Vagina (tissue), 2 donors: Measurements from ENCODE around the gene RFX2.

Experiments
- POLR2A ChIP-seq, 2 donors: fragments of 450-650 bp; IDR thresholded peaks; one replicate each; pipeline ENCODE4 v1.6.1; 2017; ENCODE audit warnings: antibody characterized with exemption in 2 of 2, mild to moderate bottlenecking in 2 of 2, moderate library complexity in 2 of 2
- POLR2AphosphoS5 ChIP-seq, 2 donors: sonication (generic); formaldehyde crosslinking; IDR thresholded peaks; one replicate each; pipeline ENCODE4 v1.9.0; 2017; ENCODE audit warnings: antibody characterized with exemption in 2 of 2, mild to moderate bottlenecking in 2 of 2, low read depth in 1 of 2; ENCODE audit not compliant: insufficient read depth in 1 of 2
- TF ChIP-seq, protein P1 (sequence below), 3 experiments: fragments of 450-650 bp in 2 of 3; fragments of 200-600 bp in 1 of 3; sonication (generic) in 1 of 3; IDR thresholded peaks; one replicate each; pipeline ENCODE4 v1.5.1; 2017 to 2019; ENCODE audit warnings: antibody characterized with exemption in 3 of 3, mild to moderate bottlenecking in 2 of 3, moderate library complexity in 2 of 3

DNA sequence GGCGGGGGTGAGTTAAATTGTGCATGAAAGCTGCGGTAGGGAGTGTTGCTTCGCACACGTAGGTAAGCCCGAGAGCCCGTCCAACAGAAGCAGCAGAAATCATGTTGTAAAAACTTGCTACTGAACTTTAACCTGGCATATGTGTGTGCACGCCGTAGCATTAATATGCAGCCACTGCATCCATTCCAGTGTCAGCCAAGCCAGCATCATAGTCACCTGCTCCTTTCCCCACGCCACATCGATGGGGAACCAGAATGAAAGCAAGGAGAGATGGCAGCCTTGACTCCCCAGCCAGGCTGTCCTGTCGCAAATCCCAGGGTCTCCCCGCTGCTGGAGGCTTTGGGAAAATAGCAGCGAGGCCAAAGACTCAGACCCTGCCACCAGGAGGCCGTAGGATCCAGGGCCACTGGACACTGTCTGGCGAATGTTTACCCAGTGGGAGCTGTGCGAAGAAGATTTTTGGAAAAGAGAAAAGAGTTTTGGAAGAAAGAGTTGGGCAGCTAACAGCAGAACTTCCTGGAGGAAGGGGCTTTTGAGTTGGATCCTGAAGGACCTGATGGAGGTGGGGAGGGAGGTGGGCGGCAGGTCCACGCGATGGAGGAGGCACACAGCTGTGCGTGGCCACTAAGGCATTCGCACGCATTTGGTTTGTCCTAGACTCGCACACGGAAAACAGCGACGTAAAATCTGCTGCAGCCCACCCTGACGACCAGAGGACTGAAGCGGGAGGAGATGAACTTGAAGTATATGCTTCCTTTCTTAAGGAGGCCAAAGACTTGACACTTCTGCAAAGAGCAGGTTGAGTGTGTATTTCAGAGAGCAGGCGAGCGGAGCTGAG is 83.7 kb downstream of the RFX2 start:
- TF ChIP-seq POLR2AphosphoS5 (IDR thresholded peaks at IDR 0.05; ENCODE audit: insufficient read depth in 1 of 2, low read depth in 1 of 2) (no peak), POLR2A (IDR thresholded peaks at IDR 0.05) (no peak)
- TF ChIP-seq, protein P1, sequence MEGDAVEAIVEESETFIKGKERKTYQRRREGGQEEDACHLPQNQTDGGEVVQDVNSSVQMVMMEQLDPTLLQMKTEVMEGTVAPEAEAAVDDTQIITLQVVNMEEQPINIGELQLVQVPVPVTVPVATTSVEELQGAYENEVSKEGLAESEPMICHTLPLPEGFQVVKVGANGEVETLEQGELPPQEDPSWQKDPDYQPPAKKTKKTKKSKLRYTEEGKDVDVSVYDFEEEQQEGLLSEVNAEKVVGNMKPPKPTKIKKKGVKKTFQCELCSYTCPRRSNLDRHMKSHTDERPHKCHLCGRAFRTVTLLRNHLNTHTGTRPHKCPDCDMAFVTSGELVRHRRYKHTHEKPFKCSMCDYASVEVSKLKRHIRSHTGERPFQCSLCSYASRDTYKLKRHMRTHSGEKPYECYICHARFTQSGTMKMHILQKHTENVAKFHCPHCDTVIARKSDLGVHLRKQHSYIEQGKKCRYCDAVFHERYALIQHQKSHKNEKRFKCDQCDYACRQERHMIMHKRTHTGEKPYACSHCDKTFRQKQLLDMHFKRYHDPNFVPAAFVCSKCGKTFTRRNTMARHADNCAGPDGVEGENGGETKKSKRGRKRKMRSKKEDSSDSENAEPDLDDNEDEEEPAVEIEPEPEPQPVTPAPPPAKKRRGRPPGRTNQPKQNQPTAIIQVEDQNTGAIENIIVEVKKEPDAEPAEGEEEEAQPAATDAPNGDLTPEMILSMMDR (IDR thresholded peaks at IDR 0.05): no peak
